Measurements from ENCODE around the gene SON.
A peak's percentile ranks its signal among the peaks of the same experiment; 100 is the strongest.
"Not testable (repeated sequence)": the region's sequence is repeated elsewhere in the genome, so short reads cannot be mapped to it uniquely, and the experiment has no call there.

SON gene

GRCh38 chr21:33572350-33572749 lies 29.5 kb downstream of the SON start:
- DNase-seq (ENCODE audit: low read depth in 2 of 2), result no peak

GRCh38 chr21:33576741-33577141 lies 33.9 kb downstream of the SON start:
- not testable (repeated sequence) for DNase-seq (ENCODE audit: low read depth in 2 of 2)

- DNase-seq (ENCODE audit: low read depth in 2 of 2), result peak; percentile 21 to 26
Measured at GRCh38 chr21:33578214-33578613, 35.4 kb downstream of the SON start.

DNA sequence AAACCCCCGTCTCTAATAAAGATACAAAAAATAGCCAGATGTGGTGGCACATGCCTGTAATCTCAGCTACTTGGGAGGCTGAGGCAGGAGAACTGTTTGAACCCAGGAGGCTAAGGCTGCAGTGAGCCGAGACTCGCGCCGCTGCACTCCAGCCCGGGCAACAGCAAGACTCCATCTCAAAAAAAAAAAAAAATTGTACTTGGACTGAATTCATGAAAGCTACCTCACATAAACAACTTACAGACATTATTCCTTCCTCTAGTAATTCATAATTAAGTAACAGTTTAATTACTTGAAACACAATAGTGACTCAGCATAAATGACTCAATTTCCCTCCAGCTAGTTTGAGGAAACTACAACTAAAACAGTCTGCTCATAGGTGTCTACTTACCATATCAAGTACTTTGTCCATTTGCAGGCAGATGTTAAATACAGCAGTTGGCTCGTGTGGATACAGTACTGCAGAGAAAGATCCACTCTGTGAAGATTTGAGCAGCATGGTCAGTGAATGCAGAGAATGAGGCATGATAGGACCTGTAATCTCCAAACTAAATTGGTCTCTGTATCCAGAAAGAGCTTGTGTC lies 36.2 kb downstream of the SON start:
- DNase-seq (ENCODE audit: low read depth in 2 of 2), result no peak

- DNase-seq (ENCODE audit: low read depth in 2 of 2), result no peak
Measured at GRCh38 chr21:33584455-33584854, 41.6 kb downstream of the SON start.

- no peak for DNase-seq (ENCODE audit: low read depth in 2 of 2)
Measured at GRCh38 chr21:33586927-33587326, 44.1 kb downstream of the SON start.

DNA sequence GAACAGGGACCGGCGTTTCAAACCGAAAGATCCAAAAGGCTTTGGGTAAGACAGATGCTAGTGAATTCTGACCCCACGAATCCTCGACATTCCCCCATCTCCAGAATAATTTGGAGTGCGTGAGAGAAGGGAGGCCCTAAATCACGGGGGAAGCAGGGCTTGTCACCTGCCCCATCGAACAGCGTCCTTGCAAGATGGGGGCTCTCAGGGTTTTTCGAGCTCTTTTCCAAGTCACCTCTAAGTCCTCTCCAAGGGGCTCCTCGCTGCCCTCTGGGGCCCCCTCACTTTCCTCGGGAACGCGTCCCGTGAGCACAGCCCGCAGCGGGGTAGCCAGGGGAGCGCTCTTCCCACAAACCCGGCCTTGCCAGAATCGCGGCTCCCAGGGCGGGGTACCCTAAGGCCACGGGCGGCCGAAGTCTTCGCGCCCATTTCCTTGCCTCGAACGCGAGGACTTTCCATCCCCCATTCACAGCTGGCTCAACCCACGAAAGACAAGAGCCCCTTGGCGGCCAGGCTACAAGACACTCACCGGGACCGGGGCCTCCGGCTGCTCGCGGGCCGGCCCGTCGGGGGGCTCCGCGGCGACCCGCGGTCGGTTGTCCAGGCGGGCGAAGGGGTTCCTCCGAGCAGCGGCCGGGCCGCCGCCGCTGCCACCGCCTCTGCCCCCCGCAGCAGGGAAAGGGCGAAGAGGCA lies 45.1 kb downstream of the SON start:
- DNase-seq (ENCODE audit: low read depth in 2 of 2), result no peak

DNA sequence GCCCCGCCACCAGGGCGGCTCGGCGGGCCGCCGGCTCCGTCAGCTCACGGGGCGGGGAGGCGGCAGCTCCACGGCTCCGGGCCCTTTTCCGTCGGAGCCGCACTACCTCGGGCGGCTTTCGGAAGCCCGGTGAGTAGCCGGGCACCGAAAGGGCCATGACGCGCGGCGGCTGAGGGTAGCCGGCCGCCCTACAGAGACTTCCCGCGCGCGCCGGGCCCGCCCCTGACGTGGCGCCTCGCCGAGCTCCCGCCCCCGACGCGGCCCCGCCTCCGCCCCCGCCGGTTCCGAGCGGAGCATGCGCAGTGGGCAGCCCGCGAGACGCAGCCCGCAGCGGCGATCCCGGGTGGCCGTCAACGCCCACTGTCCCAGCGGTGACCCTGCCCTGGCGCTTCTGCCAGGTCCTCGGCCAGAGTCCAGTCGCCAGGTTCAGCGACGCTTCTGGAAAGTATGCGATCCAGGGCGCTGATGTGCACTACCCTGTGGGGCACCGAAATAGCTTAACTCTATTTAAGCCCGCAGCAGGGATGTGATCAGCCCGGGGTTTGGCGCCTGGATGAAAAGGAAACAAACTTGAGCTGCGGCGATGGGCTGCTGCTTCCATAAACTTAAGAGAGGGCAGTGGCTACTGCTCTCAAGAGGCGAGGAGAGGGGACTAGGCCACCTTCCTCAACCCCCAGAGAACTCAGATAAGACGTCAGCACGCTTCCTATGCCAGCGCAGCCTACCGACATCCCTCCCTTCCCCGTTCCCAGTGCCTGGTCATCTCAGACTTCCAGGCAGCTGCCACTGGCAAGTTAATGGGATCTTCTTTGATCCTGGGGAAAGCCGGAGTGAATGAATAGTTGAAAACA lies 45.9 kb downstream of the SON start, which contains the start of gene DONSON:
Gene DONSON (minus strand): TSS at position 200 of the 851 bp plus-strand sequence. CDS start 43 bp downstream, at position 157.
- peak; percentile 37 to 50 for DNase-seq (ENCODE audit: low read depth in 2 of 2)

GRCh38 chr21:33598051-33598450 lies 55.2 kb downstream of the SON start:
- no peak for DNase-seq (ENCODE audit: low read depth in 2 of 2)

DNA sequence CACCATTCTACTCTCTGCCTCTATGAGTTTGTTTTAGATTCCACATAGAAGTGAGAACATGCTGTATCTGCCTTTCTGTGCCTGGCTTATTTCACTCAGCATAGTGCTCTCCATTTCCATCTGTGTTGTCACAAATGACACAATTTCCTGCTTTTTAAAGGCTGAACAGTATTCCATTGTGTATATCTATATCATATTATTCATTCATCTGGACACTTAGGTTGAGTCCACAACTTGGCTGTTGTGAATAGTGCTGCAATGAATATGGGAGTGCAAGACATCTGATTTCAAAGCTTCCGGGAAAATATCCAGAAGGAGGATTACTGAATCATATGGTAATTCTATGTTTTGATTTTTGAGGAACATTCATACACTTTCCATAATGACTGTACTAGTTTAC lies 65.7 kb downstream of the SON start:
- no peak for DNase-seq (ENCODE audit: low read depth in 2 of 2)

- no peak for DNase-seq (ENCODE audit: low read depth in 2 of 2)
Measured at GRCh38 chr21:33611006-33611744, 68.3 kb downstream of the SON start.

DNA sequence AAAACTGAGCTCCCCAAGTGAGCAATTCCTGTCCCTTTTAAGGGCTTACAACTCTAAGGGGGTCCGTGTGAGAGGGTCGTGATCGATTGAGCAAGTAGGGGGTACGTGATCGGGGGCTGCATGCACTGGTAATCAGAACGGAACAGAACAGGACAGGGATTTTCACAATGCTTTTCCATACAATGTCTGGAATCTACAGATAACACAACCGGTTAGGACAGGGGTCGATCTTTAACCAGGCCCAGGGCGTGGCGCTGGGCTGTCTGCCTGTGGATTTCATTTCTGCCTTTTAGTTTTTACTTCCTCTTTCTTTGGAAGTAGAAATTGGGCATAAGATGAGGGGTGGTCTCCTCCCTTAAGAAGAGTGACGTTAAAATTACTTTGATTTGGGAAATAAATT lies 74.7 kb downstream of the SON start:
- DNase-seq (ENCODE audit: low read depth in 2 of 2), result not testable (repeated sequence)

- no peak for DNase-seq (ENCODE audit: low read depth in 2 of 2)
Measured at GRCh38 chr21:33618407-33618806, 75.6 kb downstream of the SON start.

- no peak for DNase-seq (ENCODE audit: low read depth in 2 of 2)
Measured at GRCh38 chr21:33619726-33620125, 76.9 kb downstream of the SON start.

- DNase-seq (ENCODE audit: low read depth in 2 of 2), result no peak
Measured at GRCh38 chr21:33622253-33622652, 79.4 kb downstream of the SON start.

- DNase-seq (ENCODE audit: low read depth in 2 of 2), result not testable (repeated sequence)
Measured at GRCh38 chr21:33626151-33626550, 83.3 kb downstream of the SON start.

Measured in fibroblast of skin of left biceps (primary cell).